GM20431 (cell line): Measurements from ENCODE around the gene AJAP1.
"Not testable (repeated sequence)": the region's sequence is repeated elsewhere in the genome, so short reads cannot be mapped to it uniquely, and the experiment has no call there.

Source experiments
- in situ Hi-C: fragments of 300-500 bp; cut with MseI, MboI; formaldehyde crosslinking; loops from one replicate; pipeline ENCODE4 v1.15.0; 2020; ENCODE audit warnings: low sequenced_read_pairs; ENCODE audit not compliant: unreplicated experiment

The AJAP1 gene, protein sequence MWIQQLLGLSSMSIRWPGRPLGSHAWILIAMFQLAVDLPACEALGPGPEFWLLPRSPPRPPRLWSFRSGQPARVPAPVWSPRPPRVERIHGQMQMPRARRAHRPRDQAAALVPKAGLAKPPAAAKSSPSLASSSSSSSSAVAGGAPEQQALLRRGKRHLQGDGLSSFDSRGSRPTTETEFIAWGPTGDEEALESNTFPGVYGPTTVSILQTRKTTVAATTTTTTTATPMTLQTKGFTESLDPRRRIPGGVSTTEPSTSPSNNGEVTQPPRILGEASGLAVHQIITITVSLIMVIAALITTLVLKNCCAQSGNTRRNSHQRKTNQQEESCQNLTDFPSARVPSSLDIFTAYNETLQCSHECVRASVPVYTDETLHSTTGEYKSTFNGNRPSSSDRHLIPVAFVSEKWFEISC

DNA sequence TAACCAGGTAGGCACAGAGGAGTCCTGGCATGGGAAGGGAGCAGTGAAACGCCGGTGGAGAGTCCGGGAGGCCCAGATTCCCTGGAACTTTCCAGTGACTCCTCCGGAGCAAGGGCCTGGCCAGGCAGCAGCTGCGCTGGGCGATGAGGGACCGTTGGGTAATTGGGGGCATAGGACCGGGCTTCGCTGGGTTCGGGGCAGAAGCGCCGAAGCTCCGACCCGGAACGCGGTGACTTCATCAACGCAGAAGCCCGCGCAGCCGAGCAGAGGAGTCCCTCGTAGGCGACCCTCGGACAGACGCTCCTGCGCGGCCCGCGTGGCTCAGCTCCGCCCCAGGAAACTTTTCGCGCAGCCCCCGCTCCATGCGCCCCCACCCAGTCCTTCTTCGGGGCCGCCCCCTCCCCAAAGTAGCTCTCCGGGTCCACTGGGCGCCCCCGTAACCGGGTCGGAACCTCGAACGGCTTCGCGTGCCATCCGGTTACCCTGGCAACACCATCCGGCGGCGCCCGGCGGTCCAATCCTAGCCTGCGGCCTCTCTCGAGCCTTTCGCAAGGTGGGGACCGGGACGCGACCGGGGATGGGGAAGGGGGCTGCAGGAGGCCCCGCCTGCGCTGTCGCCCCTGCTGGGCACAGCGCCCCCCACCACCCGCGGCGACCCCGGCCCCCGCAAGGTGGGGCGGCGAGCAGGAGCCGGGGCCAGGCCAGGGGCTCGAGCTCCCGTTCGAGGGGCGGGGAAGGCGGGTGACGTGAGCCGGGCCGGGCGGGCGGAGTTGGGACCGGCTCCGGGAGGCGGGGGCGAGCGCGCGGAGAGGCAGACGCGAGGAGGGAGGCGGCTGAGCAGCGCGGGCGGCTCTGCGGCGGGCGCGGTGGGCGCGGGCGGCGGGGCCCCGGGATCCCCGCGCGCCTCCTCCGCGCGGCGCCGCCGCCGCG, at the start of gene AJAP1:
Gene AJAP1, plus strand, starts transcription at position 814 of the 930 bp plus-strand sequence. CDS start 817 bp downstream, outside the sequence.
- in situ Hi-C loops = no loop called here

DNA sequence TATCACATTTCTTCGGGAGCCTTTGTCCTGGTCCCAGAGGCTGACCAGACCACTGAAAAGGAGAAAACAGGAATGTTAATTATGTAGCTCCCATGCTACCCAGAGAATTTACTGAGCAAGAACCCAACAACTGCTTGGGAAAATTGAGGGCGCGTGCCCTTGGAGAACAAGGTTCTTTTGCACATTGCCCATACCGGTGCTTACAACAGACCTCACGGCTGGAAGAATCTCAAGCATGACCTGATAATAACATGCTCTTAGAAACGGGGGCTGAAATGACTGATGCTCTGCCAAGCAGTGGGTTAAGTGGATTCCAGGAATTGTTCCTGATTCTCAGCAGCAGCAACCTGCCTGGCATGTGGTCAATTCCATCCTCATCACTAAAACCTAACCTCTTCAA, 49.3 kb upstream of the AJAP1 start:
- in situ Hi-C loops = no loop called here

GRCh38 chr1:4611563-4612341, 42.7 kb upstream of the AJAP1 start:
- in situ Hi-C loops = no loop called here

GRCh38 chr1:4612991-4613390, 41.4 kb upstream of the AJAP1 start:
- in situ Hi-C loops = no loop called here

DNA sequence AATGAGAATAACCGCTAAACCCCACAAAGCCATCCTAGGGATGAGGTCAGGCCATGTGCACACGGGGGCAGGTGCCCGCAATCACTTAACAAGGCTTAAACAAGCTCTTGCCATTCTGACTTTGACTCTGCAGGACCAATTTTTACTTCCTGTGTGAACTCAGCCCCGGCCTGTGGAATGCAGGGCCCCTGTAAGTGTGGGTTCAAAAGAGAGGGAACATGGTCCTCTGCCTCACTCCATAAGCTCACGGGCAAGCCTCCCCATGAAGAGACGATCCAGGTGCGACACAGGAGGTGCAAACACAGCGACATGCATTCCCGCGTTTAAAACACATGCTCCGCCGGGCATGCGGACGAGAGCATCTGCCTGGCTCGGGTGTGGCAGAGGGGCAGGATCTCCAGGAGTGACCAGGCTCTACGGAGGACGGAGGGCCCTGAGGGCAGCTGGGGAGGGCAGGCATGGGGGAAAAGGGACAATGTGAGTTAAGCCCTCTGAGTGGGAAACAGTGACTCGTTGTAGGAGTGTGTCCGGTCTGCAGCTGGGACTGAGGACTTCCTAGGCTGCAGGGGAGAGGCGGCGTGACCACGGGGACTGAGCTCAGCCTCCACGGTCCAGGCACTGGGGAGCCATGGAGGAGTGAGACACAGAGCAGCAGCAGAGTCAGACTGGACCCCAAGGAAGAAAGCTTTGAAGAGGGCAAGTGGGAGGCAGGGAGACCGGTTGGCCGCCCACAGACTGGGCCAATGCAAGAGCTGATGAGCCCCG, 40.6 kb upstream of the AJAP1 start:
- in situ Hi-C loops = no loop called here

DNA sequence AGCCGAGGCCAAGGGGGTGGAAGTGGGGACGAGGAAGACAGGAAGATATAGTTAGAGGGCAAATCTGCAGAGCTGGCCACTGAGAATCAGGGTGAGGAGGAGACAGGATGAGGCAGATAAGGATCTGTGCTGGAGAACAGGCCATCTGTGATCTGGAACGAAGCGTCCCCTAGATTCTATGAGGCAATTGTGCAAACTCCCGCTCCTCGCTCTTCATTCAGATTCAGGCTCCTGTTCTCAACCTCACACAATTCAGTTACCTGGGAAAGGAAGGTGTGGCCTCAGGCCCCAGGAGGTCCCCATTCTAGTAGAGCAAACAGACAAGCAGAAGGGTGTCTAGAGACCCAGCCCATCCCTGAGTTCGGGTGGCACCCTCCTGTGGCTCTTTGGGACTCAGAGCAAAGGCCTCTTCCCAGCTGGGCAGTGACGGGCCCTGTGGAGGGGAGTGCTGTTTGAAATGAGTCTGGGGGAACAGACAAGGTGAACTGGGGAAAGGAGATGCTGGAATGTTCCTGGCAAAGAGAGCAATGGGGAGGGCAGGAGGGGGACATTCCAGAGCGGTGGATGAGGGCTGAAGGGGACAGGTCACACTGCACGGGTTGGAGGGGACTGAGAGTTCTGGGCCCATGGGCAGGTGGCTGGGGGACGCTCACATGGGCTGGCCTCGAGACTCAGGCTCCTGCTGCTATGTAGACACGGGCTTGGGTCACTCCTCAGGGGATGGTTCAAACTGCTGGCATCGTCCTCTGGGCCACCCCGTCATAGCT, 39.9 kb upstream of the AJAP1 start:
- in situ Hi-C loops = no loop called here

DNA sequence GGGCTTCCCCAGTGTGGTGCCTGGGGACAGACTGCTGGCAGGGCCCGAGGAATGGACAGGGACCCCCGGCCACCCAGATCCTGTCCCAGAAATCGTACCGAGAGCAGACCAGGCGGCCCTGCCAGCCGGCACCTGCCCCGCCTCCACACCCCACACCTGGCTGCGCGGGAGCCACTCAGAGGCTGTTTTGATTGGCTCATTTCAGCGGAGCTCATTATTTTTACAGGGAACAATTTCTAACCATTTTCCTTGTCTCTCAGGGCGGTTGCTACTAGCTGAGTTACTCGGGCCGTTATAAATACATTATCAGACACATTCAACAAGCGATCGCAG, 39.3 kb upstream of the AJAP1 start:
- in situ Hi-C loops = no loop called here

GRCh38 chr1:4615501-4615900, 38.9 kb upstream of the AJAP1 start:
- in situ Hi-C loops = no loop called here

DNA sequence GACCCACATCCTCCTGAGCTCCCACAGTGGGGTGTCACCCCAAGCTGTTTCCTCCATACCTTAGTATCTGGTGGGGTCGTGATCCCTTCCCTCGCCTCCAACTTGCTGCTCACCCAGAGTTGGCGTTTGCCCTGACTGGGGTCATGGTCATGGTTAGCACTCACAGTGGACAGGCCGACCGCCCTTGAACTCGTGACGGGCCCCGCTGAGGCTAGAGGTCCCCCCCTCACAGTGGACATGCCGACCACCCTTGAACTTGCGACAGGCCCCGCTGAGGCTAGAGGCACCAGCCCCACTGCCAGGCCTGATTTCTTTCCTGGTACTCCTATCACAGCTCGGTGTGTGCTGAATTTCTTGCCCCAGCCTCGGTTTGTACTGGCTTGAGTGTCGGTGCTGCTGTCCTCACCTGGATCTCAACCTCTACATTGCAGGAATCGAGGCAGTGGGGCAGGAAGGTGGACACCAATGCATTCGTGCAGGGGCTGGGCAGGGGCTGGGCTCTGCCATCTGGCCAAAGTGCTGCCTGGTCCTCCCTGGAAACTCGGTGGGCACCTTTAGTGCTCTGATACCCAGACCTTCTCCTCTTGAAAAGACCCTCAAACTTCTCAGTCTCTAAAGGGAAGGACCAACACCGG, 37.5 kb upstream of the AJAP1 start:
- in situ Hi-C loops = no loop called here

GRCh38 chr1:4617506-4617905, 36.9 kb upstream of the AJAP1 start:
- in situ Hi-C loops = no loop called here

DNA sequence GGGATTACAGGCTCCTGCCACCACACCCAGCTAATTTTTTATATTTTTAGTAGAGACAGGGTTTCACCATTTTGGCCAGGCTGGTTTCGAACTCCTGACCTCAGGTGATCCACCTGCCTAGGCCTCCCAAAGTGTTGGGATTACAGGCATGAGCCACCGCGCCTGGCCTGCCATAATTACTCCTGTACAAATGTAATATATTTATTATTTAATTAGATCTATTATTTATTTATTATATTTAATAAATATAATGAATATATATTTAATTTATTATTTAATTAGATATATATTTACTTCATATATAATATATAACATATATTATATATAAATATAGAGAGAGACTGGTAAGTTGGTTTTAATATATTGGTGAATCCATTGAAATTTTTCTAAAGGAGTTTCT, 35.6 kb upstream of the AJAP1 start:
- in situ Hi-C loops = not testable (repeated sequence)

DNA sequence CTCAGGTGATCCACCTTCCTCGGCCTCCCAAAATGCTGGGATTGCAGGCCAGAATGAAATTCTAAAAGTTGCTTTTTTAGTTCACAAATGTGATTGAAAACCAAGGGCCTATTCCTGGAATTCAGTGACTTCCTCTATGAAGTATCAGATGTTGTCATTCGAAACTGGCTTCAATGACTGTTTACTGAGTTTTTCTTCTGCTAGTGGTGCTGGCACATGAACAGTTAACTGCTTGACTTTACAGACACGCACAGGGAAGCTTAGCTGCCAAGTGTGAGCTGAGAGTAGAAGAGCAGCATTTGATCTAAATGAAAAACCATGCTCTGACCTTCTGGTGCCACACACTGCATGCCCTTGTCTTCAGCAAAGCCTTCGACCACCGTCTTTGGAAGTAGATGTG, 32.8 kb upstream of the AJAP1 start:
- in situ Hi-C loops = no loop called here

GRCh38 chr1:4622821-4623220, 31.6 kb upstream of the AJAP1 start:
- in situ Hi-C loops = no loop called here

GRCh38 chr1:4624141-4624715, 30.2 kb upstream of the AJAP1 start:
- in situ Hi-C loops = no loop called here

- in situ Hi-C loops = no loop called here
These were observed 29.6 kb upstream of the AJAP1 start for GRCh38 chr1:4624801-4625200.

DNA sequence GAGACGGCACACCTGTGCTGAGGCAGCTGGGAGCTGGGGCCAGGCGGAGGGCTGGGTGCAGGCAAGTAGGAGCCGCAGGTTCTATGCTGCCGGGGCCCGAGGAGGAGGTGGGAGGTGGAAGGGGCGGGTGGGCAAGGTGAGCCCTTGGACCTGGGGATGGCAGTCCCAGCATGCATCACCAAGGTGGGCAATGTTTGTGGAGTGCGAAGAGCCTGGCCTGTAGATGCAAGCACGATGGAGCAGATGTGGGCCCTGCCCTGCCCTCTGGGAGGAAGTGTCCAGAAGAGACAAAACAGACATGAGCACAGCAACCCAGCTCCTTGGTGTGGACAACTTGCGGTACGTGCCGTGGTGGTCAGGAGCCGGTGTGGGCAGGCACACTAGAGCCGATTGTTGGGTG, 28.3 kb upstream of the AJAP1 start:
- in situ Hi-C loops = no loop called here

- in situ Hi-C loops = no loop called here
These were observed 27.7 kb upstream of the AJAP1 start for GRCh38 chr1:4626560-4627319.

DNA sequence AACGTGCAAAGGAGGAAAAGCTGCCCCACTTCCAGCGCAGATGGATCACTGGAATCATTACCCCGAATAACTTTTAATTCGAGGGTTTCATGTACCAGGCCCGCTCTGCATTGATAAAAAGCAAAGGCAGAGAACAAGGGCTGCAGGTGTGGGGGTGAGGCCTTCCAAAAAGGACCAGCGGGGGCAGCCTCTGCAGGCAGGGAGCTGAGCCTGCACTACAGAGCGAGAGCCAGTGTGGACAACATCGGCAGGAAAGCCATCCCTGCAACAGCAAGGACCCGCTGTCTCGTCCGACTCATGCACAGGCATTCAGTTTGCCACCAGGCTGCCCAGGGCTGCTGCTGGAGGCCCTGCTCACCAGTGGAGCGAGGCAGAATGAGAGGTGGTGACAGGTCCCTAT, 27.1 kb upstream of the AJAP1 start:
- in situ Hi-C loops = no loop called here
